GM12878 (cell line): ENCODE results near the gene XRCC4.

Experiments
- ATF2 ChIP-seq: IDR thresholded peaks from 2 replicates; pipeline ENCODE4 v1.6.1; 2012; ENCODE audit warnings: low read length, inconsistent platforms
- CTCF ChIP-seq, 3 experiments: IDR thresholded peaks in 2 of 3; conservative IDR thresholded peaks in 1 of 3; 2 replicates each; pipeline ENCODE4 v1.5.1; 2011; ENCODE audit warnings: low read depth in 3 of 3, low read length in 3 of 3, mild to moderate bottlenecking in 3 of 3, control low read depth in 2 of 3, moderate library complexity in 2 of 3, inconsistent platforms in 1 of 3, mixed read lengths in 1 of 3; ENCODE audit not compliant: control insufficient read depth in 2 of 3, insufficient read depth in 1 of 3; ENCODE audit errors: extremely low read depth in 1 of 3
- DPF2 ChIP-seq: fragments of 450-650 bp; IDR thresholded peaks from 2 replicates; pipeline ENCODE4 v1.6.1; 2017; ENCODE audit warnings: mild to moderate bottlenecking
- NR2C2 ChIP-seq: IDR thresholded peaks from 2 replicates; pipeline ENCODE4 v1.6.1; 2011; ENCODE audit warnings: borderline replicate concordance, low read depth; ENCODE audit not compliant: control insufficient read depth, insufficient read length
- SIN3A ChIP-seq: IDR thresholded peaks from 2 replicates; pipeline ENCODE4 v1.6.1; 2012; ENCODE audit warnings: low read depth, low read length, improper control_type of control experiment
- YY1 ChIP-seq: IDR thresholded peaks from 2 replicates; pipeline ENCODE4 v1.6.1; 2011; ENCODE audit warnings: low read depth, mild to moderate bottlenecking, low read length

DNA sequence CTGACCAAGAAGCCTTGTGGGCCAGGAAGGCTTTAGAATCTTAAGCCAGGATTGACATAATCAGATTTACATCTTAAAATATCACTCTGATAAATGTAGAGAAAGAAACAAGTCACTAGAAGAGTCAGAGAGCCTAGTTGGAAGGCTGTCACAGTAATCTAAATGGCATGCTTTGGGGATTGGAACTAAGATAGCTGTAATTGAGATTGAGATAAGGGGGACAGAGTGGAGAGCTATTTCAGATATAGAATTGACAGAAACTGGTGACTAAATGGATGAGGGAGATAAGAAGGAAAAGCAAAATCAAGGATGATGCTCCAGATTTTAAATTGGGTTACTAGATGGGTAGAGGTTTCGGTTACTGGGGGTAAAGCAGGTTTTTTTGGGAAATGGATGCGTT is 100.5 kb downstream of the XRCC4 start:
- TF ChIP-seq NR2C2 (no peak), YY1 (no peak), DPF2 (no peak), CTCF (IDR thresholded peaks at IDR 0.05 in 2 of 3, conservative IDR thresholded peaks at IDR 0.05 in 1 of 3; ENCODE audit: control insufficient read depth in 2 of 3, extremely low read depth in 1 of 3, insufficient read depth in 1 of 3, low read depth in 3 of 3, low read length in 3 of 3) (no peak), ATF2 (no peak), SIN3A (no peak)
